ENCODE measurements around the gene ZBTB26.

Gene ZBTB26

DNA sequence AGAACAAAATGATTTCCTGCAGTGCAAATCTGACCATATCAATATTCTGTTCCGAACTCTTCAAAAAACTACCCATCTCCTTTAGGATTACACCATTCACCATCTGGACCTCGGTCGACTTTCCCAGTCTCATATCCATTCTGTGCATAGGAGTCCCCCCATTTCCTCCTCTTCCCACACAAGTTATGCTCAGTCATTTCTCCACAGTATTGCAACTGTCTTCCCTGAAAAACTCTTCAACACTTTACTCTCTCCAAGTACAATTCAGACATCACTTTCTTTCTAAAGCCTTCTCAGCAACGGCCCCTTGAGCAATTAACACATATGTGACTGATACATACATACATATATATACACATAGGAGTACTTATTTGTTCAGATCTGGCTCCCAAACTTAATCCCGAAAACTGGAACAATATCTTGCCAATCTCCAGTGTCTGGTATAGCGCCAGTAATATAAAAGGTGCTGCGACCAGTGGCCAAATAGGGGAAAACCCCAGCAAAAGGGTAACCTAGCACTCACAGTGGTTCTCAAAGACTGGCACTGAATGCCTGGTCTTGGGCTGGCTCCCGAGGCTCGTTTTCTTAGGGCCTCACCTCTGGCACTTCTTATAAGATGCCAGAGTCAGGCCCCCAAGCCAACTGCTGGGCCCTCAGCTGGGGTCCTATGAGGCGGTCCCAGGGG lies 629 bp downstream of the ZBTB26 start:
- TF ChIP-seq, protein P1, sequence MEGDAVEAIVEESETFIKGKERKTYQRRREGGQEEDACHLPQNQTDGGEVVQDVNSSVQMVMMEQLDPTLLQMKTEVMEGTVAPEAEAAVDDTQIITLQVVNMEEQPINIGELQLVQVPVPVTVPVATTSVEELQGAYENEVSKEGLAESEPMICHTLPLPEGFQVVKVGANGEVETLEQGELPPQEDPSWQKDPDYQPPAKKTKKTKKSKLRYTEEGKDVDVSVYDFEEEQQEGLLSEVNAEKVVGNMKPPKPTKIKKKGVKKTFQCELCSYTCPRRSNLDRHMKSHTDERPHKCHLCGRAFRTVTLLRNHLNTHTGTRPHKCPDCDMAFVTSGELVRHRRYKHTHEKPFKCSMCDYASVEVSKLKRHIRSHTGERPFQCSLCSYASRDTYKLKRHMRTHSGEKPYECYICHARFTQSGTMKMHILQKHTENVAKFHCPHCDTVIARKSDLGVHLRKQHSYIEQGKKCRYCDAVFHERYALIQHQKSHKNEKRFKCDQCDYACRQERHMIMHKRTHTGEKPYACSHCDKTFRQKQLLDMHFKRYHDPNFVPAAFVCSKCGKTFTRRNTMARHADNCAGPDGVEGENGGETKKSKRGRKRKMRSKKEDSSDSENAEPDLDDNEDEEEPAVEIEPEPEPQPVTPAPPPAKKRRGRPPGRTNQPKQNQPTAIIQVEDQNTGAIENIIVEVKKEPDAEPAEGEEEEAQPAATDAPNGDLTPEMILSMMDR (IDR thresholded peaks at IDR 0.05; ENCODE audit: borderline replicate concordance, control extremely low read depth, extremely low read depth, insufficient read depth, missing control alignments): no peak
- in situ Hi-C loops (cut with MboI; ENCODE audit: low sequenced_read_pairs, unreplicated experiment): no loop called here
- DNase-seq (ENCODE audit: low spot score): no peak

DNA sequence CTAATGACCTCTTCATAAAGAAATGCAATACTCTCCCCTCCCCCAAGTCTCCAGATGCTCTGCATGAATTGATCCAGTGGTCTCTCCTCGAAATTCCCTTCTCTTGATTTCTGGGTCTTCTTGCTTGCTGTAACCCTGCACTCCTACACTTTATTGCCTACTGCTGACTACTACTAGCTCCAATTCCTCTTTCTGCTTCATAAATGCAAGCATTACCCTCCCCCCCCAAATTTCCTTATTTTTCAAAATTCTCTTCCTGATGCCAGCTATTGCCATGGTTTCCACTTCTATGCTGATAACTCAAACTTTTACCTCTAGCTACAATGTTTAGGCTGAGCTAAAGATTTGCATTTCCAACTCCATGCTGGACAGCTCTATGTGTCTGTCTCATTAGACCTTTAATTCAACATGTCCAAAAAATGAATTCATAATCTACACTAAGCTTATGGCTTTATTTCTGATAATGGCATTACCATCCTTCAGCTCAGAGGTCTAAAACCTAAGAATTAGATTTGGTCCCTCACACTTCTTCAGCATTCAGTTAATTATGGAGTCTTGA lies 1.4 kb downstream of the ZBTB26 start:
- no peak for DNase-seq (ENCODE audit: low spot score)
- TF ChIP-seq, protein P1 (IDR thresholded peaks at IDR 0.05; ENCODE audit: borderline replicate concordance, control extremely low read depth, extremely low read depth, insufficient read depth, missing control alignments): no peak
- in situ Hi-C loops (cut with MboI; ENCODE audit: low sequenced_read_pairs, unreplicated experiment): no loop called here

DNA sequence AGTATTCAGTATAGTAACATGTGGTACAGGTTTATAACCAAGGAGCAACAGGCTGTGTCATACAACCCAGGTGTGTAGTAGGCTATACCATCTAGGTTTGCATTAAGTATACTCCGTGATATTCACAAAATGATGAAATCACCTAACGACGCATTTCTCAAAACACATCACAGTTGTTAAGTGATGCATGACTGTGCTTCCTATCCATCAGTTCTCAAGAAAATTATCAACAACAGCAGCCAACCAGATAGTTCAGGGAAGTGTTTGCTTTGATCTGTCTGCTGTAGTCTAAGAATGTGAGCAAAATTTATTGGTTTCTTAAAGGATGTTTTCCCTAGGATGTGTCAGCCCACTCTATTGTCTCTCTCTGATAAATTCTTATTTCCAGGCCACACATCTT lies 7.4 kb downstream of the ZBTB26 start:
- in situ Hi-C loops (cut with MboI; ENCODE audit: low sequenced_read_pairs, unreplicated experiment): no loop called here
- TF ChIP-seq, protein P1 (IDR thresholded peaks at IDR 0.05; ENCODE audit: borderline replicate concordance, control extremely low read depth, extremely low read depth, insufficient read depth, missing control alignments): no peak
- no peak for DNase-seq (ENCODE audit: low spot score)

DNA sequence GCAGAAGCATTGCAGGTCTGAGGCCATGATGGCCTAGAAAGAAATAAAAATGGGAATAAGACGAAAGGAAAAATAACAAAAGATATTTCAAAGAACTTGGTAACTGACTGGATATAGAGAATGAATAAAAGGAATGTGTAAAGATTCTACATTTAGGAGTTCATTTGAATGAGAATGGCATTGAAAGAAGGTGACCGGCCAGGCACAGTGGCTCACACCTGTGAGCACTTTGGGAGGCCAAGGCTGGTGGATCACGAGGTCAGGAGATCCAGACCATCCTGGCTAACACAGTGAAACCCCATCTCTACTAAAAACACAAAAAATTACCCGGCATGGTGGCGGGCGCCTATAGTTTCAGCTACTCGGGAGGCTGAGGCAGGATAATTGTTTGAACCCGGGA lies 8.6 kb downstream of the ZBTB26 start:
- TF ChIP-seq, protein P1 (IDR thresholded peaks at IDR 0.05; ENCODE audit: borderline replicate concordance, control extremely low read depth, extremely low read depth, insufficient read depth, missing control alignments): no peak
- in situ Hi-C loops (cut with MboI; ENCODE audit: low sequenced_read_pairs, unreplicated experiment): no loop called here
- DNase-seq (ENCODE audit: low spot score): no peak

DNA sequence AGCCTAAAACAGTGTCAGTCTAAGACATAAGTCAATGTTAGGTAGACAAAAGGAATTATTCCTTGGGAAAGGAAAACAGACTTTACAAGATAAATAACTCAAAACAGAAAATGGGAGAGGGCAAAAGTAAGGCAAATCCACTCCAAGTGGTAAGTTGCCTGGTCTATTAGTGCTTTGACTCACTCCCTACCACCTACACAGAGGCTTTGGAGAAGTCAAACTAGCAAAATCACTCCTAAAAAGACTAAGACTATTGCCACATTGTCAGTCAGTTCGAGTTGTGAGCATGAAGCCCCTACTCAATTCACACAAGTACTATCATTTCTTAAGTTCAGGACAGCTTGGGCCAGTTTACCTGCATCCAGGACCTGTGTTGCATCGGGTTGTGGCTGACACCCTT lies 13.0 kb downstream of the ZBTB26 start:
- no peak for DNase-seq (ENCODE audit: low spot score)
- TF ChIP-seq, protein P1 (IDR thresholded peaks at IDR 0.05; ENCODE audit: borderline replicate concordance, control extremely low read depth, extremely low read depth, insufficient read depth, missing control alignments): no peak
- in situ Hi-C loops (cut with MboI; ENCODE audit: low sequenced_read_pairs, unreplicated experiment): no loop called here

DNA sequence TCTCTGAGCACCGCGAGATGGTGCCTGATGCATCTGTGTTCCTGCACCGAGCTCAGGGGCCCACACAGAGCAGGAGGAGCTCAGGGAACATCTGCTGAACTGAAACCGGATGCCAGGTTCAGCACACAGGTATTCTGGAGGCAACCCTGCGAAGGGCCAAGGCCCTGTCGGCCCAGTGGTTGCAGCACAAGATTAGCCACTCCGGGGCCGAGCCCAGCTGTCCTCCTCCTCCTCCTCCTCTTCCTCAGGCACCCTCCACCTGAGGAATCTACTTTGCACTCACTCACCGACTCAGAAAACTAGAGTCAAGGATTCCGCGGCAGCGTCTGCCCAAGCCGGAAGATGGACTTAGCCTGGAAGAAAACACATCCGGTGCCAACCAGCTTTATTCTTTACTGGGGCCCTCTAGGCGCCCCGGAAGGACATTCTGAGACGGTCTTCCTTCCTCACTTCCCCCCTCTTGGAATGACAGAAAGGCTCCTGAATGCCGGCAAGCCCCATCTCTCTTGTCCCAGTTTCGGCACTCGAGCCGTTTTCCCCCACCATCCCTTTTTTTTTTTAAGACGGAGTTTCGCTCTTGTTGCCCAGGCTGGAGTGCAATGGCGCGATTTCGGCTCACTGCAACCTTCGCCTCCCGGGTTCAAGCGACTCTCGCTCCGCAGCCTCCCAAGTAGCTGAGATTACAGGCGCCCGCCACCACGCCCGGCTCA lies 18.2 kb downstream of the ZBTB26 start, which contains the start of gene ZBTB6:
Gene ZBTB6 (minus strand): TSS at position 360 of the 710 bp plus-strand sequence. CDS start 1,251 bp downstream, outside the sequence.
- peak; percentile 81 for DNase-seq (ENCODE audit: low spot score)
- in situ Hi-C loops (cut with MboI; ENCODE audit: low sequenced_read_pairs, unreplicated experiment): no loop called here
- TF ChIP-seq, protein P1 (IDR thresholded peaks at IDR 0.05; ENCODE audit: borderline replicate concordance, control extremely low read depth, extremely low read depth, insufficient read depth, missing control alignments): no peak
